HepG2 (cell line): ENCODE measurements around the gene IGFBP5. TPM values are rescaled to one million over a fixed set of nuclear protein-coding genes. Genes with fewer than 3 reads are reported as not detected.

Experiments
- CCAR2 ChIP-seq: fragments of 200-400 bp; formaldehyde crosslinking; optimal IDR thresholded peaks from 2 replicates; pipeline ENCODE3; 2018; ENCODE audit warnings: low read depth, mild to moderate bottlenecking, low read length, moderate library complexity
- CEBPG ChIP-seq: IDR thresholded peaks from 2 replicates; pipeline ENCODE4 v1.6.1; 2016
- DMAP1 ChIP-seq: IDR thresholded peaks from 2 replicates; pipeline ENCODE4 v1.6.1; 2016
- HHEX ChIP-seq: IDR thresholded peaks from 2 replicates; pipeline ENCODE4 v1.6.1; 2016; ENCODE audit warnings: control low read depth
- HIVEP1 ChIP-seq: sonication (generic); formaldehyde crosslinking; IDR thresholded peaks from 2 replicates; pipeline ENCODE4 v1.4.0; 2020; ENCODE audit warnings: mild to moderate bottlenecking, missing genetic modification reagents
- IRF2 ChIP-seq: IDR thresholded peaks from 2 replicates; pipeline ENCODE4 v1.6.1; 2018; ENCODE audit warnings: missing genetic modification reagents, missing compliant biosample characterization
- KDM4B ChIP-seq: sonication (generic); formaldehyde crosslinking; IDR thresholded peaks from 2 replicates; pipeline ENCODE4 v1.4.0; 2020; ENCODE audit warnings: missing genetic modification reagents
- MBD4 ChIP-seq: IDR thresholded peaks from 2 replicates; pipeline ENCODE4 v1.6.1; 2012; ENCODE audit warnings: low read length, inconsistent platforms, borderline replicate concordance
- MBNL3 ChIP-seq: fragments of 250-450 bp; sonication (Bioruptor Pico); conservative IDR thresholded peaks from 2 replicates; pipeline ENCODE4 v1.8.0; 2022; ENCODE audit warnings: mild to moderate bottlenecking, inconsistent platforms
- MXI1 ChIP-seq: IDR thresholded peaks from 3 replicates; pipeline ENCODE4 v1.6.1; 2012; ENCODE audit warnings: low read depth, low read length, inconsistent platforms, borderline replicate concordance
- NFE2 ChIP-seq: sonication (generic); formaldehyde crosslinking; IDR thresholded peaks from 2 replicates; pipeline ENCODE4 v1.4.0; 2020; ENCODE audit warnings: missing genetic modification reagents
- NFYC ChIP-seq: IDR thresholded peaks from 2 replicates; pipeline ENCODE4 v1.6.1; 2016; ENCODE audit warnings: missing genetic modification reagents, missing compliant biosample characterization
- NKX3-1 ChIP-seq: sonication (generic); formaldehyde crosslinking; IDR thresholded peaks from 2 replicates; pipeline ENCODE4 v1.5.0; 2020; ENCODE audit warnings: missing genetic modification reagents
- NR2F2 ChIP-seq: IDR thresholded peaks from 2 replicates; pipeline ENCODE4 v1.6.1; 2012; ENCODE audit warnings: low read depth, inconsistent platforms, borderline replicate concordance
- PCBP1 ChIP-seq: fragments of 200-400 bp; formaldehyde crosslinking; IDR thresholded peaks from 2 replicates; pipeline ENCODE4 v1.6.1; 2017; ENCODE audit warnings: mild to moderate bottlenecking, low read depth, low read length, borderline replicate concordance
- PITX1 ChIP-seq: sonication (generic); formaldehyde crosslinking; IDR thresholded peaks from 2 replicates; pipeline ENCODE4 v1.5.1; 2020; ENCODE audit warnings: mild to moderate bottlenecking, missing genetic modification reagents
- RNF2 ChIP-seq: fragments of 450-650 bp; conservative IDR thresholded peaks from 2 replicates; pipeline ENCODE4 v1.6.1; 2016; ENCODE audit warnings: low read depth
- SCMH1 ChIP-seq: sonication (generic); formaldehyde crosslinking; IDR thresholded peaks from 2 replicates; pipeline ENCODE4 v1.9.0; 2021; ENCODE audit warnings: missing genetic modification reagents, mild to moderate bottlenecking, borderline replicate concordance
- TBL1XR1 ChIP-seq: fragments of 150-350 bp; IDR thresholded peaks from 2 replicates; pipeline ENCODE4 v1.6.1; 2014; ENCODE audit warnings: borderline replicate concordance, low read length; ENCODE audit not compliant: partially characterized antibody
- ZNF263 ChIP-seq: sonication (generic); formaldehyde crosslinking; IDR thresholded peaks from 2 replicates; pipeline ENCODE4 v1.4.0; 2020; ENCODE audit warnings: missing genetic modification reagents
- ZNF331 ChIP-seq: sonication (generic); formaldehyde crosslinking; IDR thresholded peaks from 2 replicates; pipeline ENCODE4 v1.4.0; 2020; ENCODE audit warnings: missing genetic modification reagents
- ZNF33B ChIP-seq: sonication (generic); formaldehyde crosslinking; IDR thresholded peaks from 2 replicates; pipeline ENCODE4 v1.5.1; 2020; ENCODE audit warnings: mild to moderate bottlenecking, missing genetic modification reagents
- ZNF564 ChIP-seq: sonication (generic); formaldehyde crosslinking; IDR thresholded peaks from 2 replicates; pipeline ENCODE4 v1.8.1; 2023; ENCODE audit warnings: mild to moderate bottlenecking, missing genetic modification reagents
- ZNF572 ChIP-seq: sonication (generic); formaldehyde crosslinking; IDR thresholded peaks from 2 replicates; pipeline ENCODE4 v1.5.1; 2020; ENCODE audit warnings: mild to moderate bottlenecking, missing genetic modification reagents
- ZNF772 ChIP-seq: sonication (generic); formaldehyde crosslinking; IDR thresholded peaks from 2 replicates; pipeline ENCODE4 v1.5.0; 2020; ENCODE audit warnings: mild to moderate bottlenecking, missing genetic modification reagents
- ZNF883 ChIP-seq: sonication (generic); formaldehyde crosslinking; IDR thresholded peaks from 2 replicates; pipeline ENCODE4 v1.5.1; 2020; ENCODE audit warnings: mild to moderate bottlenecking, missing genetic modification reagents; ENCODE audit errors: not compliant biosample characterization
- polyA plus RNA-seq, 8 experiments: library from polyadenylated mRNA; depleted of rRNA in 3 of 8; stranded (reverse) in 7 of 8; unstranded in 1 of 8; fragments of >200 nt; fragmentation: Illumina TruSeq in 4 of 8; extraction: Trizol in 4 of 8; gene quantifications; 2 replicates each; pipeline versions ENCODE4 v1.2.1 to v1.2.3, GENCODE V29; 2011 to 2016; ENCODE audit warnings: low read depth in 4 of 8, missing spikeins in 1 of 8, mixed read lengths in 1 of 8; ENCODE audit not compliant: insufficient read depth in 1 of 8
- total RNA-seq, 5 experiments: library from RNA; depleted of rRNA; stranded (reverse); fragments of >200 nt; fragmentation: Illumina TruSeq; extraction: Trizol; gene quantifications; 2 replicates each; pipeline ENCODE4 v1.2.3, GENCODE V29; 2016; ENCODE audit warnings: low read depth in 1 of 5
- TF ChIP-seq, protein P1 (sequence below): sonication (generic); formaldehyde crosslinking; IDR thresholded peaks from 2 replicates; pipeline ENCODE4 v1.5.0; 2020; ENCODE audit warnings: missing genetic modification reagents, mild to moderate bottlenecking, borderline replicate concordance
- TF ChIP-seq, protein P2 (sequence below): sonication (generic); formaldehyde crosslinking; IDR thresholded peaks from 2 replicates; pipeline ENCODE4 v1.4.0; 2020; ENCODE audit warnings: missing genetic modification reagents
- TF ChIP-seq, protein P3 (sequence below): sonication (generic); formaldehyde crosslinking; IDR thresholded peaks from 2 replicates; pipeline ENCODE4 v1.4.0; 2020; ENCODE audit warnings: missing genetic modification reagents
- TF ChIP-seq, protein P4 (sequence below): sonication (generic); formaldehyde crosslinking; IDR thresholded peaks from 2 replicates; pipeline ENCODE4 v1.9.0; 2021; ENCODE audit warnings: missing genetic modification reagents, borderline replicate concordance

IGFBP5 gene
- total and polyA plus RNA-seq, 2 of the 13 experiments (the other 11 are each of a cell fraction or from before 2014, with no cell fraction given), result 0.15 TPM; not detected in 1

DNA sequence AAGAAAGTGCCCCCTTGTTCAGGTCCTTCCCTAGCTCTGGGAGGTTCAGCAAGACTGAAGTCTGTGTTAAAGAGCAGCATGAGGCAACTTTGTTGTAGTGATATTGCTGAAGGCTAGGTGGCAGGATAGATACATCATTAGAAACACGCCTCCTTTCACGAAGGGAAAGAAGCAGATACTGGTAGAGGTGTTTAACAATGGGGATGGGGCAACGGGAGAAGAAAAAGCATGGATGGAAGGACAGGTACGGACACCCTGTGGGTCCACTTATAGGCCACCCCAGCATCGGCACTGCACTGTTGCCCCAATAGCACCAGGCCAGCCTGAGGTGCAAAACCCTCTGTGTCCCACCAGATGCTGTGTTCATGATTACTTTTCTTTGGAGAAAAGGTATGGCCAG, 3.5 kb upstream of the IGFBP5 start (continued):
- TF ChIP-seq, protein P1, sequence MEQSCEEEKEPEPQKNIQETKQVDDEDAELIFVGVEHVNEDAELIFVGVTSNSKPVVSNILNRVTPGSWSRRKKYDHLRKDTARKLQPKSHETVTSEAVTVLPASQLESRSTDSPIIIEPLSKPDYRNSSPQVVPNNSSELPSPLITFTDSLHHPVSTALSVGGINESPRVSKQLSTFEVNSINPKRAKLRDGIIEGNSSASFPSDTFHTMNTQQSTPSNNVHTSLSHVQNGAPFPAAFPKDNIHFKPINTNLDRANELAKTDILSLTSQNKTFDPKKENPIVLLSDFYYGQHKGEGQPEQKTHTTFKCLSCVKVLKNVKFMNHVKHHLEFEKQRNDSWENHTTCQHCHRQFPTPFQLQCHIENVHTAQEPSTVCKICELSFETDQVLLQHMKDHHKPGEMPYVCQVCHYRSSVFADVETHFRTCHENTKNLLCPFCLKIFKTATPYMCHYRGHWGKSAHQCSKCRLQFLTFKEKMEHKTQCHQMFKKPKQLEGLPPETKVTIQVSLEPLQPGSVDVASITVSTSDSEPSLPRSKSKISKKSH (CRISPR knock-in tag), result no peak
- TF ChIP-seq NKX3-1 (no peak), SCMH1 (CRISPR knock-in tag) (no peak), DMAP1 (no peak), ZNF572 (CRISPR knock-in tag) (no peak), NR2F2 (no peak), HIVEP1 (CRISPR knock-in tag) (no peak), IRF2 (CRISPR knock-in tag) (peak; percentile 74), CEBPG (CRISPR knock-in tag) (peak; percentile 74), MXI1 (no peak), ZNF772 (no peak), PCBP1 (no peak), ZNF33B (CRISPR knock-in tag) (no peak), MBD4 (no peak), ZNF263 (CRISPR knock-in tag) (no peak), RNF2 (no peak), KDM4B (CRISPR knock-in tag) (no peak), ZNF331 (CRISPR knock-in tag) (0 out of 2 replicates have a peak, but pooled peaks have one; percentile 29), PITX1 (CRISPR knock-in tag) (peak; percentile 21; the same call in 1 of the 2 replicates), MBNL3 (CRISPR knock-in tag) (no peak), ZNF883 (no peak), ZNF564 (CRISPR knock-in tag) (no peak), TBL1XR1 (no peak), HHEX (CRISPR knock-in tag) (0 out of 2 replicates have a peak, but pooled peaks have one; percentile 20), CCAR2 (no peak), NFE2 (CRISPR knock-in tag) (no peak), NFYC (no peak)
- TF ChIP-seq, protein P2, sequence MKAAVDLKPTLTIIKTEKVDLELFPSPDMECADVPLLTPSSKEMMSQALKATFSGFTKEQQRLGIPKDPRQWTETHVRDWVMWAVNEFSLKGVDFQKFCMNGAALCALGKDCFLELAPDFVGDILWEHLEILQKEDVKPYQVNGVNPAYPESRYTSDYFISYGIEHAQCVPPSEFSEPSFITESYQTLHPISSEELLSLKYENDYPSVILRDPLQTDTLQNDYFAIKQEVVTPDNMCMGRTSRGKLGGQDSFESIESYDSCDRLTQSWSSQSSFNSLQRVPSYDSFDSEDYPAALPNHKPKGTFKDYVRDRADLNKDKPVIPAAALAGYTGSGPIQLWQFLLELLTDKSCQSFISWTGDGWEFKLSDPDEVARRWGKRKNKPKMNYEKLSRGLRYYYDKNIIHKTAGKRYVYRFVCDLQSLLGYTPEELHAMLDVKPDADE (CRISPR knock-in tag), result no peak
- TF ChIP-seq, protein P3, sequence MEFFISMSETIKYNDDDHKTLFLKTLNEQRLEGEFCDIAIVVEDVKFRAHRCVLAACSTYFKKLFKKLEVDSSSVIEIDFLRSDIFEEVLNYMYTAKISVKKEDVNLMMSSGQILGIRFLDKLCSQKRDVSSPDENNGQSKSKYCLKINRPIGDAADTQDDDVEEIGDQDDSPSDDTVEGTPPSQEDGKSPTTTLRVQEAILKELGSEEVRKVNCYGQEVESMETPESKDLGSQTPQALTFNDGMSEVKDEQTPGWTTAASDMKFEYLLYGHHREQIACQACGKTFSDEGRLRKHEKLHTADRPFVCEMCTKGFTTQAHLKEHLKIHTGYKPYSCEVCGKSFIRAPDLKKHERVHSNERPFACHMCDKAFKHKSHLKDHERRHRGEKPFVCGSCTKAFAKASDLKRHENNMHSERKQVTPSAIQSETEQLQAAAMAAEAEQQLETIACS (CRISPR knock-in tag), result no peak
- TF ChIP-seq, protein P4, sequence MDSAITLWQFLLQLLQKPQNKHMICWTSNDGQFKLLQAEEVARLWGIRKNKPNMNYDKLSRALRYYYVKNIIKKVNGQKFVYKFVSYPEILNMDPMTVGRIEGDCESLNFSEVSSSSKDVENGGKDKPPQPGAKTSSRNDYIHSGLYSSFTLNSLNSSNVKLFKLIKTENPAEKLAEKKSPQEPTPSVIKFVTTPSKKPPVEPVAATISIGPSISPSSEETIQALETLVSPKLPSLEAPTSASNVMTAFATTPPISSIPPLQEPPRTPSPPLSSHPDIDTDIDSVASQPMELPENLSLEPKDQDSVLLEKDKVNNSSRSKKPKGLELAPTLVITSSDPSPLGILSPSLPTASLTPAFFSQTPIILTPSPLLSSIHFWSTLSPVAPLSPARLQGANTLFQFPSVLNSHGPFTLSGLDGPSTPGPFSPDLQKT (CRISPR knock-in tag), result no peak
